NCI-H2081 treated with DMSO at 0.1 percent for 48 hours (cell line): ENCODE measurements around the gene LAMA2.

ENCODE experiments used
- DNase-seq: peaks from one replicate; lab custom pipeline; 2025; lab: John Stamatoyannopoulos, UW

LAMA2 gene

GRCh38 chr6:129089357-129089756 lies 206.4 kb downstream of the LAMA2 start:
- DNase-seq = no peak

- no peak for DNase-seq
Measured at GRCh38 chr6:129094147-129094546, 211.2 kb downstream of the LAMA2 start.

- DNase-seq = no peak
Measured at GRCh38 chr6:129096651-129097290, 213.8 kb downstream of the LAMA2 start.

- no peak for DNase-seq
Measured at GRCh38 chr6:129098061-129098553, 215.2 kb downstream of the LAMA2 start.

- DNase-seq = no peak
Measured at GRCh38 chr6:129099696-129100095, 216.8 kb downstream of the LAMA2 start.

- DNase-seq = no peak
Measured at GRCh38 chr6:129100164-129100563, 217.2 kb downstream of the LAMA2 start.

- no peak for DNase-seq
Measured at GRCh38 chr6:129102741-129103140, 219.8 kb downstream of the LAMA2 start.

- DNase-seq = no peak
Measured at GRCh38 chr6:129104131-129104530, 221.2 kb downstream of the LAMA2 start.

- DNase-seq = no peak
Measured at GRCh38 chr6:129104560-129104959, 221.6 kb downstream of the LAMA2 start.

- no peak for DNase-seq
Measured at GRCh38 chr6:129105035-129105434, 222.1 kb downstream of the LAMA2 start.

GRCh38 chr6:129105793-129106192 lies 222.9 kb downstream of the LAMA2 start:
- no peak for DNase-seq

- DNase-seq = no peak
Measured at GRCh38 chr6:129108337-129108736, 225.4 kb downstream of the LAMA2 start.

GRCh38 chr6:129110690-129111343 lies 227.9 kb downstream of the LAMA2 start:
- no peak for DNase-seq

GRCh38 chr6:129111346-129111745 lies 228.4 kb downstream of the LAMA2 start:
- no peak for DNase-seq

GRCh38 chr6:129111853-129112252 lies 228.9 kb downstream of the LAMA2 start:
- no peak for DNase-seq

GRCh38 chr6:129112591-129112990 lies 229.7 kb downstream of the LAMA2 start:
- no peak for DNase-seq

GRCh38 chr6:129113637-129114036 lies 230.7 kb downstream of the LAMA2 start:
- no peak for DNase-seq

GRCh38 chr6:129114636-129115391 lies 231.9 kb downstream of the LAMA2 start:
- no peak for DNase-seq

- no peak for DNase-seq
Measured at GRCh38 chr6:129115471-129115870, 232.5 kb downstream of the LAMA2 start.

- no peak for DNase-seq
Measured at GRCh38 chr6:129117355-129117754, 234.4 kb downstream of the LAMA2 start.

GRCh38 chr6:129120856-129121638 lies 238.1 kb downstream of the LAMA2 start:
- DNase-seq = no peak

GRCh38 chr6:129124347-129124746 lies 241.4 kb downstream of the LAMA2 start:
- DNase-seq = no peak
